Measurements from ENCODE around the gene CHCHD10. TPM values are rescaled to one million over a fixed set of nuclear protein-coding genes. Genes with fewer than 3 reads are reported as not detected.

Gene CHCHD10
- total and polyA plus RNA-seq, 10 of the 15 experiments (the other 5 are each of a cell fraction or from before 2014, with no cell fraction given) = 13.2 to 241 (median 128) TPM

DNA sequence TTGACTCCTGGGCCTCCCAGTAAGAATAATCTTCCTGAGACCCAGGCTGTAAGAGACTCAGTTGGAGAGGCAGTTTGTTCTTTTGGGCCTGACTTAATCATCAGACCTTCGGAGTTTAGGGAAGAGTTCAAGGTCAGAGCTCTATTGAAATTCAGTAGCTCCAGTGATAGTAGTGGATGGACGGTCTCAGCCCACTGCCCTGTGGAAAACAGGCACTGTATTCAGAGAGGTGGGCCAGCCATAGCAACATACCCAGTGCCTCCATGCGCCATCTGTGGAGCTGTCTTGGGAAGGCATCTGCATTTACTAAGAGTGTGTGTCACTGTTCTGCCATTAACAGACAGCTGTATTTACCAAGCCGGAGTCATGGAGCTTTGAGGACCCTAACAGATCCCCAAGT lies 21.9 kb upstream of the CHCHD10 start:
- 0 out of 2 replicates have a peak overlapping the region, but pooled peaks have one; percentile 23 for H3K27ac ChIP-seq (ENCODE audit: control insufficient read depth, insufficient read depth)
- H3K4me1 ChIP-seq (ENCODE audit: control insufficient read depth, insufficient read depth, low read length) = peaks cover 11% of the 10 kb centered on the region
- WGBS (ENCODE audit: insufficient coverage, insufficient replicate concordance, low lambda C conversion rate, missing lambda C conversion rate) = 98% methylated on average over 4 of the region's 4 CpGs
- peak overlapping the region; percentile 39; the same call in 1 of the 2 replicates for H3K4me3 ChIP-seq
- H3K4me2 ChIP-seq (ENCODE audit: control insufficient read depth, insufficient read depth) = peak overlapping the region; percentile 56
- TF ChIP-seq RCOR1 (conservative IDR thresholded peaks at IDR 0.05; ENCODE audit: low read depth, low read length) (no peak), SUPT20H (IDR thresholded peaks at IDR 0.05; ENCODE audit: borderline replicate concordance, control insufficient read depth, low read depth, low read length) (no peak), JUND (IDR thresholded peaks at IDR 0.05; ENCODE audit: low read depth, low read length) (no peak), TAF1 (IDR thresholded peaks at IDR 0.05; ENCODE audit: borderline replicate concordance, low read depth, low read length) (no peak), TCF7 (IDR thresholded peaks at IDR 0.05; ENCODE audit: borderline replicate concordance) (no peak)
- TF ChIP-seq, protein P1, sequence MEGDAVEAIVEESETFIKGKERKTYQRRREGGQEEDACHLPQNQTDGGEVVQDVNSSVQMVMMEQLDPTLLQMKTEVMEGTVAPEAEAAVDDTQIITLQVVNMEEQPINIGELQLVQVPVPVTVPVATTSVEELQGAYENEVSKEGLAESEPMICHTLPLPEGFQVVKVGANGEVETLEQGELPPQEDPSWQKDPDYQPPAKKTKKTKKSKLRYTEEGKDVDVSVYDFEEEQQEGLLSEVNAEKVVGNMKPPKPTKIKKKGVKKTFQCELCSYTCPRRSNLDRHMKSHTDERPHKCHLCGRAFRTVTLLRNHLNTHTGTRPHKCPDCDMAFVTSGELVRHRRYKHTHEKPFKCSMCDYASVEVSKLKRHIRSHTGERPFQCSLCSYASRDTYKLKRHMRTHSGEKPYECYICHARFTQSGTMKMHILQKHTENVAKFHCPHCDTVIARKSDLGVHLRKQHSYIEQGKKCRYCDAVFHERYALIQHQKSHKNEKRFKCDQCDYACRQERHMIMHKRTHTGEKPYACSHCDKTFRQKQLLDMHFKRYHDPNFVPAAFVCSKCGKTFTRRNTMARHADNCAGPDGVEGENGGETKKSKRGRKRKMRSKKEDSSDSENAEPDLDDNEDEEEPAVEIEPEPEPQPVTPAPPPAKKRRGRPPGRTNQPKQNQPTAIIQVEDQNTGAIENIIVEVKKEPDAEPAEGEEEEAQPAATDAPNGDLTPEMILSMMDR (IDR thresholded peaks at IDR 0.05 in 2 of 3, conservative IDR thresholded peaks at IDR 0.05 in 1 of 3; ENCODE audit: control insufficient read depth in 2 of 3, extremely low read depth in 1 of 3, insufficient read depth in 1 of 3, low read depth in 3 of 3, low read length in 3 of 3) = peak in 1 of 3 experiments; percentile 14; a peak in 1 of 6 replicates
- H3K79me2 ChIP-seq (ENCODE audit: control insufficient read depth, insufficient read depth, low read length) = peaks cover 50% of the 10 kb centered on the region
- DNase-seq (ENCODE audit: low read depth, low spot score) (no peak), FAIRE-seq (no peak), ATAC-seq (peak; percentile 46)
- H3K9ac ChIP-seq (ENCODE audit: control insufficient read depth, insufficient read depth, low read length) = peak overlapping the region; percentile 13; the same call in 1 of the 2 replicates
- peaks cover 14 to 16% of the 10 kb centered on the region in 2 experiments; a peak in 3 of 4 replicates for H3K36me3 ChIP-seq (ENCODE audit: control insufficient read depth in 2 of 2, insufficient read depth in 2 of 2, low read length in 1 of 2)
- H3K9me3 ChIP-seq (replicated peaks; ENCODE audit: control insufficient read depth, insufficient read depth, low read length) = no peaks in the 10 kb centered on the region
- ChIA-PET SMC1A (ENCODE audit: uncharacterized antibody, unreplicated experiment) (interaction anchor here (0.7 to 2.5 kb wide), 9 partner anchors 8 to 73 kb away, joined by 3 to 13 read pairs (median 5); no protein-coding TSS in a partner anchor), POLR2A (interaction anchor here (1.0 to 2.2 kb wide), 4 partner anchors 9 to 54 kb away, joined by 4 to 14 read pairs (median 8); no protein-coding TSS in a partner anchor), CTCF (interaction anchor here (0.7 to 2.8 kb wide), 10 partner anchors 9 to 68 kb away, joined by 3 to 11 read pairs (median 5); partner anchors contain the start of genes CHCHD10 and SLC2A11), RAD21 (ENCODE audit: unreplicated experiment) (interaction anchor here (0.9 to 1.5 kb wide), 6 partner anchors 11 to 68 kb away, joined by 3 to 4 read pairs (median 3); partner anchors contain the start of genes SLC2A11 and VPREB3)
- 0 out of 2 replicates have a peak, but pooled peaks cover 4% of the 10 kb centered on the region for H4K20me1 ChIP-seq (ENCODE audit: control insufficient read depth, insufficient read depth)
- BruUV-seq (replicated peaks) = no TSS peak
- intact Hi-C loops (cut with micrococcal nuclease; ENCODE audit: unreplicated experiment) (no loop called here), in situ Hi-C loops (cut with MboI) (no loop called here)
- H3K27me3 ChIP-seq (replicated peaks in 1 of 2; ENCODE audit: control insufficient read depth in 2 of 2, insufficient read depth in 2 of 2, low read length in 1 of 2) = no peaks in the 10 kb centered on the region
- H2AFZ ChIP-seq (ENCODE audit: control insufficient read depth, low read depth, low read length) = no peak overlapping the region

Data from GM12878 (cell line).